Kidney epithelial cell (primary cell): Measurements from ENCODE around the gene KHDRBS1. TPM values are rescaled to one million over a fixed set of nuclear protein-coding genes. Genes with fewer than 3 reads are reported as not detected.
"Not testable (repeated sequence)": the region's sequence is repeated elsewhere in the genome, so short reads cannot be mapped to it uniquely, and the experiment has no call there.

Experiments
- DNase-seq: peaks from one replicate; pipeline ENCODE4 v3.0.0-alpha.2; 2010; ENCODE audit warnings: low read depth
- H3K27me3 ChIP-seq: 2 replicates; pipeline ENCODE4 v1.6.0; 2011; ENCODE audit warnings: low read length; ENCODE audit not compliant: control insufficient read depth, insufficient read depth
- H3K36me3 ChIP-seq: 2 replicates; pipeline ENCODE4 v1.5.1; 2011; ENCODE audit warnings: low read length; ENCODE audit not compliant: control insufficient read depth, insufficient read depth
- H3K4me3 ChIP-seq: 2 replicates; pipeline ENCODE4 v1.5.1; 2011; ENCODE audit warnings: low read depth, mild to moderate bottlenecking, control low read depth, low read length
- CTCF ChIP-seq: IDR thresholded peaks from 2 replicates; pipeline ENCODE4 v1.5.1; 2011; ENCODE audit warnings: mild to moderate bottlenecking, moderate library complexity, low read length, control low read depth, inconsistent platforms; ENCODE audit not compliant: insufficient read depth, poor library complexity, severe bottlenecking
- total RNA-seq: library from RNA; depleted of rRNA; stranded (reverse); fragments of >200 nt; gene quantifications from 2 replicates; pipeline ENCODE4 v1.2.3, GENCODE V29; 2015

Gene KHDRBS1
- total RNA-seq, 1 donor from 2014 or later = 110 TPM

- DNase-seq = no peak
- no peak for TF ChIP-seq CTCF
- H3K4me3 ChIP-seq = no peak overlapping the region
- H3K27me3 ChIP-seq = no peaks in the 10 kb centered on the region
- no peaks in the 10 kb centered on the region for H3K36me3 ChIP-seq
Measured at GRCh38 chr1:31989964-31990363, 23.7 kb upstream of the KHDRBS1 start.

- no peaks in the 10 kb centered on the region for H3K36me3 ChIP-seq
- no peak overlapping the region for H3K4me3 ChIP-seq
- H3K27me3 ChIP-seq = no peaks in the 10 kb centered on the region
- DNase-seq = no peak
- no peak for TF ChIP-seq CTCF
Measured at GRCh38 chr1:31991182-31991581, 22.5 kb upstream of the KHDRBS1 start.

GRCh38 chr1:31995263-31995662 lies 18.4 kb upstream of the KHDRBS1 start:
- DNase-seq = no peak
- no peak for TF ChIP-seq CTCF

GRCh38 chr1:31996121-31996520 lies 17.5 kb upstream of the KHDRBS1 start:
- DNase-seq, H3K27me3 ChIP-seq, H3K36me3 ChIP-seq, H3K4me3 ChIP-seq: not testable (repeated sequence)

More at GRCh38 chr1:31995263-31995662, 18.4 kb upstream of the KHDRBS1 start:
- Histone ChIP-seq H3K4me3 (no peak overlapping the region), H3K36me3 (no peaks in the 10 kb centered on the region), H3K27me3 (no peaks in the 10 kb centered on the region)

GRCh38 chr1:32001863-32002262 lies 11.8 kb upstream of the KHDRBS1 start:
- Histone ChIP-seq H3K4me3 (no peak overlapping the region), H3K36me3 (no peaks in the 10 kb centered on the region), H3K27me3 (no peaks in the 10 kb centered on the region)
- no peak for TF ChIP-seq CTCF
- no peak for DNase-seq

- DNase-seq, H3K4me3 ChIP-seq, H3K27me3 ChIP-seq, H3K36me3 ChIP-seq: not testable (repeated sequence)
Measured at GRCh38 chr1:32002285-32002684, 11.4 kb upstream of the KHDRBS1 start.

- H3K36me3 ChIP-seq = no peaks in the 10 kb centered on the region
- no peaks in the 10 kb centered on the region for H3K27me3 ChIP-seq
- no peak for TF ChIP-seq CTCF
- H3K4me3 ChIP-seq = no peak overlapping the region
- no peak for DNase-seq
Measured at GRCh38 chr1:32005522-32005921, 8.1 kb upstream of the KHDRBS1 start.
